PFSK-1 (cell line): ENCODE data around the gene ENOSF1.

Source experiments
- POLR2AphosphoS5 ChIP-seq: IDR thresholded peaks from 2 replicates; pipeline ENCODE4 v1.6.1; 2012; ENCODE audit warnings: low read depth, mild to moderate bottlenecking, control low read depth, low read length, moderate library complexity
- TF ChIP-seq, protein P1 (sequence below), 2 experiments: IDR thresholded peaks; 2 replicates each; pipeline versions ENCODE4 v1.6.1 to v1.8.0; 2011 to 2012; ENCODE audit warnings: low read depth in 2 of 2, low read length in 2 of 2, control low read depth in 1 of 2, inconsistent platforms in 1 of 2, mild to moderate bottlenecking in 1 of 2, moderate library complexity in 1 of 2; ENCODE audit not compliant: insufficient read depth in 1 of 2

DNA sequence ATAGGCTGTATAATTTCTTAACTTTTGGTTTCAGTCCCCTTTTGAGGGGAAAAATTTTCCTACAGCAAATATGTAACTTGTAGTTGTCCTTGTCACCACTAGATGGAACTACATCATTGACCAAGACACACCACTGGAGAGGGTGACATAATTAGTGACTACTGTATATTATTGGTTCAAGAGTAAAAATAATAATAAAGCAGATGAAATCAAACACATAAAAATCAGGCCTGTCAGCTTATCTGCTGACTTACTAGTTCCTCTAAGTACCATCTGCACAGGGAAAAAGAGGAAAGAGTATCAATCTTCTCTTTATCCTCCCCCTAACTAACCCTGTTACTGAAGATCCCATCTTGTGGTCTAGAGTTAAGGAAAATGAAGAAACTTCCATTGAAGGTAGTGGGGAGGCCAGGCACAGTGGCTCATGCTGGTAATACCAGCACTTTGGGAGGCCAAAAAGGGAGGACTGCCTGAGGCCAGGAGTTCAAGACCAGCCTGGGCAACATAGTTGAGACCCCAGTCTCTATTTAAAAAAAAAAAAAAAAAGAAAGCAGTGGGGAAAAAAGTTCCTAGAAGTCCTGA, 29.6 kb upstream of the ENOSF1 start:
- TF ChIP-seq, protein P1, sequence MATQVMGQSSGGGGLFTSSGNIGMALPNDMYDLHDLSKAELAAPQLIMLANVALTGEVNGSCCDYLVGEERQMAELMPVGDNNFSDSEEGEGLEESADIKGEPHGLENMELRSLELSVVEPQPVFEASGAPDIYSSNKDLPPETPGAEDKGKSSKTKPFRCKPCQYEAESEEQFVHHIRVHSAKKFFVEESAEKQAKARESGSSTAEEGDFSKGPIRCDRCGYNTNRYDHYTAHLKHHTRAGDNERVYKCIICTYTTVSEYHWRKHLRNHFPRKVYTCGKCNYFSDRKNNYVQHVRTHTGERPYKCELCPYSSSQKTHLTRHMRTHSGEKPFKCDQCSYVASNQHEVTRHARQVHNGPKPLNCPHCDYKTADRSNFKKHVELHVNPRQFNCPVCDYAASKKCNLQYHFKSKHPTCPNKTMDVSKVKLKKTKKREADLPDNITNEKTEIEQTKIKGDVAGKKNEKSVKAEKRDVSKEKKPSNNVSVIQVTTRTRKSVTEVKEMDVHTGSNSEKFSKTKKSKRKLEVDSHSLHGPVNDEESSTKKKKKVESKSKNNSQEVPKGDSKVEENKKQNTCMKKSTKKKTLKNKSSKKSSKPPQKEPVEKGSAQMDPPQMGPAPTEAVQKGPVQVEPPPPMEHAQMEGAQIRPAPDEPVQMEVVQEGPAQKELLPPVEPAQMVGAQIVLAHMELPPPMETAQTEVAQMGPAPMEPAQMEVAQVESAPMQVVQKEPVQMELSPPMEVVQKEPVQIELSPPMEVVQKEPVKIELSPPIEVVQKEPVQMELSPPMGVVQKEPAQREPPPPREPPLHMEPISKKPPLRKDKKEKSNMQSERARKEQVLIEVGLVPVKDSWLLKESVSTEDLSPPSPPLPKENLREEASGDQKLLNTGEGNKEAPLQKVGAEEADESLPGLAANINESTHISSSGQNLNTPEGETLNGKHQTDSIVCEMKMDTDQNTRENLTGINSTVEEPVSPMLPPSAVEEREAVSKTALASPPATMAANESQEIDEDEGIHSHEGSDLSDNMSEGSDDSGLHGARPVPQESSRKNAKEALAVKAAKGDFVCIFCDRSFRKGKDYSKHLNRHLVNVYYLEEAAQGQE (IDR thresholded peaks at IDR 0.05; ENCODE audit: insufficient read depth in 1 of 2, low read depth in 2 of 2, low read length in 2 of 2): no peak
- TF ChIP-seq POLR2AphosphoS5: no peak
